Activated T-cell treated with anti-CD3 and anti-CD28 coated beads, Interleukin-2, amount 50 U/mL, for 48 hours (primary cell): ENCODE results near the gene CRB2.

Source experiments
- DNase-seq, 2 experiments: peaks; one replicate each; pipeline ENCODE4 v3.0.0-alpha.2; 2020

CRB2 gene

DNA sequence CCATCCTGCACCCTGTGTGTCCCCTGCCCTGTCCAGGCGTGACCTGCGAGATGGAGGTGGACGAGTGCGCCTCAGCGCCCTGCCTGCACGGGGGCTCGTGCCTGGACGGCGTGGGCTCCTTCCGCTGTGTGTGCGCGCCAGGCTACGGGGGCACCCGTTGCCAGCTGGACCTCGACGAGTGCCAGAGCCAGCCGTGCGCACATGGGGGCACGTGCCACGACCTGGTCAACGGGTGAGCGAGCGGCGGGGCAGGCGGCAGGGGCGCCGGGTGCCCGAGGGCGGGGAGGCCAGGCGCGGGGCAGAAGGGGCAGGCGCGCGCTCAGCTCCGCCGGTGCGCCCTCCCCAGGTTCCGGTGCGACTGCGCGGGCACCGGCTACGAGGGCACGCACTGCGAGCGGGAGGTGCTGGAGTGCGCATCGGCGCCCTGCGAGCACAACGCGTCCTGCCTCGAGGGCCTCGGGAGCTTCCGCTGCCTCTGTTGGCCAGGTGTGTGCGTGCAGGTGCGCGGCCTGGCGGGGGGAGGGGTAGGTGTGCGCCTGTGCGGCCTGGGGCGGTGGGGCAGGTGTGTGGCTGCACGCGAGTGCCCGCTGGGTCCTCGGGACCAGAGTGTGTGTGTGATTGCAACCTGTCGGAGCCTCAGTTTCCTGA, 10.0 kb downstream of the CRB2 start:
- no peak for DNase-seq

DNA sequence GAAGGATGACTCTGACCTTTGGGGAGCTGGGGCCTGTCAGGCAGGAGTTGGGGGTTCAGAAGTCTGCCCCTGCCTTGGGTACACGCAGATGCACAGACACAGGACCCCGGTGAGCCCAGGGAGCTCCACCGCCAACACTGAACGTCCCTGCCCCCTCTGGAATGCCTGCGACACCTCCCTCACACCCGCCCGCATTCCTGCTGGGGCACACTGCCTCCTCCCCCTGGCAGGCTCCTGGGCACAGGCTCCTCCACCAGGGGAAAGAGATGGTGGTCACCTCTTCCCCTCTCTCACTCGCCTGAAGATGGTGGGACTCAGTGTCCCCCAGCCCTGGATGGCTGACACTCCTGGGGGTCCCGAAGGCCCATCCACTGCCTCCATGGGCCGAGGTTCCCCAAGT, 12.0 kb downstream of the CRB2 start:
- DNase-seq: no peak

DNA sequence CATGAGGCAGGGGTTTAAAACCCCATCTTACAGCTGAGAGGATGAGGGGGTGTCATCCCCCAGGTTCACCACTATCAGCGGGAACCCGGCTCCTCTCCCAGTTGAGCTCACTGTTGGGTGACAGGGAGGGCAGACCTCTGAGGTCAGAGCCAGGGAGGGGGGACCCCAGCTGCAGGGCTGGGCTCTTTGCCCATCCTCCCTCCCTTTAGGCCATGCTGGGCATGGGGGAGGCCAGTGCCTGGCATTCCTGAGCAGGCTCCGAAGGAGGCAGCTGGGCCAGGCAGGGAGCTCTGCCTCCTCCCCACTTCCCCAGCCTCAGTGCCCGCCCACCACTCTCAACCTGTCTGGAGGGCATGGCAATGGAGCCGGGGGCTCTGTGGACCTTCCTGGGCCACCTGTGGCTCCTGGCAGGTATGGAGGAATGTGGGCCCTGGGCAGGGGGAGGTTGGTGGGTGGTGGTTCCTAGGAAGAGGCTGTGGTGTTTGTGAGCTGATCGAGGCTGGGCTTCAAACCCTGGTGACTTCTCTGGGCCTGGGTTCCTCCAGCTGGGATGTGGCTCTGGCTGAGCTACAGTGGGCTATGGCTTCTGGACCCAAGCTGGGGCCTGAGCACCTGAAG, 12.6 kb downstream of the CRB2 start:
- no peak for DNase-seq

DNA sequence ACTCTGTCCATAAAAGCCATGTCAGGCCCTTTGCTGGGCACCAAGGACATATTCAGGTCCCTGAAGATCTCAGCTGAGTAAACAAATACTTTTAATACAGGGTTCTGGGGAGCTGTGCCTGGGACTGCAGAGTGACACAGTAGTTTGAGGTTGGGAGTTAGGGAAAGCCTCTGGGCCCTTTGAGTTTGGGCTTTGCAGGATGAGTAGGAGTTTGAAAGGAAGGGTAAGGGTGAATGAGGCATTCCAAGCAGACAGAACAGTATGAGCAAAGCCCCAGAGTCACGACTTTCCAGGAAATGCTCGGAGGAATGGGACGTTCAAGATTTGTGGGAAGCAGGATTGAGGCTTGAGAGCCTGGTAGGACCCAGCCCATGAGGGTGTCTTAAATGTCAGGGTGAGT, 13.3 kb downstream of the CRB2 start:
- DNase-seq: no peak

DNA sequence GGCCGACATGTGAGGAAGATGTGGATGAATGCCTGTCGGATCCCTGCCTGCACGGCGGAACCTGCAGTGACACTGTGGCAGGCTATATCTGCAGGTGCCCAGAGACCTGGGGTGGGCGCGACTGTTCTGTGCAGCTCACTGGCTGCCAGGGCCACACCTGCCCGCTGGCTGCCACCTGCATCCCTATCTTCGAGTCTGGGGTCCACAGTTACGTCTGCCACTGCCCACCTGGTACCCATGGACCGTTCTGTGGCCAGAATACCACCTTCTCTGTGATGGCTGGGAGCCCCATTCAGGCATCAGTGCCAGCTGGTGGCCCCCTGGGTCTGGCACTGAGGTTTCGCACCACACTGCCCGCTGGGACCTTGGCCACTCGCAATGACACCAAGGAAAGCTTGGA, 14.1 kb downstream of the CRB2 start:
- DNase-seq: no peak

DNA sequence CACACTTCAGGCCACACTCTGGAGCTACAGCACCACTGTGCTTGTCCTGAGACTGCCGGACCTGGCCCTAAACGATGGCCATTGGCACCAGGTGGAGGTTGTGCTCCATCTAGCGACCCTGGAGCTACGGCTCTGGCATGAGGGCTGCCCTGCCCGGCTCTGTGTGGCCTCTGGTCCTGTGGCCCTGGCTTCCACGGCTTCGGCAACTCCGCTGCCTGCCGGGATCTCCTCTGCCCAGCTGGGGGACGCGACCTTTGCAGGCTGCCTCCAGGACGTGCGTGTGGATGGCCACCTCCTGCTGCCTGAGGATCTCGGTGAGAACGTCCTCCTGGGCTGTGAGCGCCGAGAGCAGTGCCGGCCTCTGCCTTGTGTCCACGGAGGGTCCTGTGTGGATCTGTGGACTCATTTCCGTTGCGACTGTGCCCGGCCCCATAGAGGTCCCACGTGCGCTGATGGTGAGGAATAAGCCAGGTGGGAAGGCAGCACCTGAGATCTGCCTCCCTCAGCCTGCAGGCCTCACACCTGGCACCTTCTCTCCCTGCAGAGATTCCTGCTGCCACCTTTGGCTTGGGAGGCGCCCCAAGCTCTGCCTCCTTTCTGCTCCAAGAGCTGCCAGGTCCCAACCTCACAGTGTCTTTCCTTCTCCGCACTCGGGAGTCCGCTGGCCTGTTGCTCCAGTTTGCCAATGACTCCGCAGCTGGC, 14.7 kb downstream of the CRB2 start:
- no peak for DNase-seq

DNA sequence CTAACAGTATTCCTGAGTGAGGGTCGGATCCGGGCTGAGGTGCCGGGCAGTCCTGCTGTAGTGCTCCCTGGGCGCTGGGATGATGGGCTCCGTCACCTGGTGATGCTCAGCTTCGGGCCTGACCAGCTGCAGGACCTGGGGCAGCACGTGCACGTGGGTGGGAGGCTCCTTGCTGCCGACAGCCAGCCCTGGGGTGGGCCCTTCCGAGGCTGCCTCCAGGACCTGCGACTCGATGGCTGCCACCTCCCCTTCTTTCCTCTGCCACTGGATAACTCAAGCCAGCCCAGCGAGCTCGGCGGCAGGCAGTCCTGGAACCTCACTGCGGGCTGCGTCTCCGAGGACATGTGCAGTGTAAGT, 15.2 kb downstream of the CRB2 start:
- no peak for DNase-seq

DNA sequence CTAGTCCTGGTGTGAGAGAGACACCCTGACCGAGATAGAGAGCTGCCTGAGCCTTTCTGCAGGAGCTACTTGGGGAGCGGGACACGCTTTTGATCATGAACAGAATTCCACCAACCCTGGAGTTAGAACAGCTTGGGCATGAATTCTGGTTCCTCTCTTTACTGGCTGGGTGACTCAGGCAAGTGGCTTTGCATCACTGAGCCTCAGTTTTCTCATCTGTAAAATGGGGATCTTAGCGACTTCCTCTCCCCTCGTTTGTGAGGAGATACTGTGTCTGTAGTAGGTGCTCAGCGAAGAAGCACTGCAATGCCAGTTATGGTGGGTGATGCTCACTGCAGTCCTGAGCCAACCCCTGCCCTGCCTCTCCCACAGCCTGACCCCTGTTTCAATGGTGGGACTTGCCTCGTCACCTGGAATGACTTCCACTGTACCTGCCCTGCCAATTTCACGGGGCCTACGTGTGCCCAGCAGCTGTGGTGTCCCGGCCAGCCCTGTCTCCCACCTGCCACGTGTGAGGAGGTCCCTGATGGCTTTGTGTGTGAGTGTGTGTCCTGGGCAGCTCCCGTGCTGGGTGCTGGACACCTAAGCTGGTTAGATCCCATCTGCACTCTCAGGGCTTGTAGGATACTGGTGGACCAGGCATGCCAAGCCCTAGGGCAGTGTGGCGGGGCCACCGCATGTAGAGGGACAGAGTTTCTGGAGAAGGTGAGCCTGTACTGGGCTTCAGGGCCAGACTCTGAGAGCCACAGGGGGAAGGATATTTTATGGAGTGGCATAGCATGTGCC, 16.0 kb downstream of the CRB2 start:
- no peak for DNase-seq

DNA sequence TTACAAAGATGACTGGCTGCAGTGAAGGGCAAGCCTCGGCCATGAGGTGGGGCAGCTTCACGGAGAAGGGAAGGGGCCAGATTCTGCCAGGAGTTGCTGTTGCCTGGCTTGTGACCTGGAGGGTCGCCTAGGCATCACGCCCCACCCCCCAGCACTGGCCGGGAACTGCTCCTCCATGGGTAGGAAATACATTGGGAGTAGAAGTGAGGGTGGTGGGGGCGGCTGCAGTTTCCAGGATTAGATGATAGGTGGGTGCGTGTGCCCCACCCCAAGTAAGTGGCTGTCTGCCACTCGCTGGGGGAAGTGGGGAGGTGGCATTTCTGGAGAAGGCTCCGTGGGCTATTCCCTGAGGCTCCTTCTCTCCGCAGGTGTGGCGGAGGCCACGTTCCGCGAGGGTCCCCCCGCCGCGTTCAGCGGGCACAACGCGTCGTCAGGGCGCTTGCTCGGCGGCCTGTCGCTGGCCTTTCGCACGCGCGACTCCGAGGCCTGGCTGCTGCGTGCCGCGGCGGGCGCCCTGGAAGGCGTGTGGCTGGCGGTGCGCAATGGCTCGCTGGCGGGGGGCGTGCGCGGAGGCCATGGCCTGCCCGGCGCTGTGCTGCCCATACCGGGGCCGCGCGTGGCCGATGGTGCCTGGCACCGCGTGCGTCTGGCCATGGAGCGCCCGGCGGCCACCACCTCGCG, 16.9 kb downstream of the CRB2 start:
- no peak for DNase-seq

DNA sequence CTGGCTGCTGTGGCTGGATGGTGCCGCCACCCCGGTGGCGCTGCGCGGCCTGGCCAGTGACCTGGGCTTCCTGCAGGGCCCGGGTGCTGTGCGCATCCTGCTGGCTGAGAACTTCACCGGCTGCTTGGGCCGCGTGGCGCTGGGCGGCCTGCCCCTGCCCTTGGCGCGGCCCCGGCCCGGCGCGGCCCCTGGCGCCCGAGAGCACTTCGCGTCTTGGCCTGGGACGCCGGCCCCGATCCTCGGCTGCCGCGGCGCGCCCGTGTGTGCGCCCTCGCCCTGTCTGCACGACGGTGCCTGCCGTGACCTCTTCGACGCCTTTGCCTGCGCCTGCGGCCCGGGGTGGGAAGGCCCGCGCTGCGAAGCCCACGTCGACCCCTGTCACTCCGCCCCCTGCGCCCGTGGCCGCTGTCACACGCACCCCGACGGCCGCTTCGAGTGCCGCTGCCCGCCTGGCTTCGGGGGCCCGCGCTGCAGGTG, 17.5 kb downstream of the CRB2 start:
- no peak for DNase-seq

DNA sequence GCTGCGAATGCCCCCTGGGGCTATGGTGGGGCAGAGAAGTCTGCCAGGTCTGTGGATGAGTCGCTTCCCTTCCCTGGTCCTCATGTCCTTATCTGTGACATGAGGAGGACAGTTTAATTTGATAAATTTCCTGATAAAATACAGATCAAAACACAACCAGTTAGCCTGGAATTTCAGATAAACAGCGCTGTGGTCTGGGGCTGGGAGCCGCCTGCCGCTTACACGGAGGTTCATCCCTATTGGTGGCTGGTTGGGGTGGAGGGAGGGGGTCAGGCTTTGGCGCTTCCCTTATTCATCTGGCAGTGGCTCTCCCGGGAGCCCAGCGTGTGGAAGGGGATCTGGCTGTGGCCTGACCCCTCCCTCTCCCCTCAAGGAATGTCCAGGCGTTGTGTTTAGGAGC, 17.9 kb downstream of the CRB2 start:
- no peak for DNase-seq

DNA sequence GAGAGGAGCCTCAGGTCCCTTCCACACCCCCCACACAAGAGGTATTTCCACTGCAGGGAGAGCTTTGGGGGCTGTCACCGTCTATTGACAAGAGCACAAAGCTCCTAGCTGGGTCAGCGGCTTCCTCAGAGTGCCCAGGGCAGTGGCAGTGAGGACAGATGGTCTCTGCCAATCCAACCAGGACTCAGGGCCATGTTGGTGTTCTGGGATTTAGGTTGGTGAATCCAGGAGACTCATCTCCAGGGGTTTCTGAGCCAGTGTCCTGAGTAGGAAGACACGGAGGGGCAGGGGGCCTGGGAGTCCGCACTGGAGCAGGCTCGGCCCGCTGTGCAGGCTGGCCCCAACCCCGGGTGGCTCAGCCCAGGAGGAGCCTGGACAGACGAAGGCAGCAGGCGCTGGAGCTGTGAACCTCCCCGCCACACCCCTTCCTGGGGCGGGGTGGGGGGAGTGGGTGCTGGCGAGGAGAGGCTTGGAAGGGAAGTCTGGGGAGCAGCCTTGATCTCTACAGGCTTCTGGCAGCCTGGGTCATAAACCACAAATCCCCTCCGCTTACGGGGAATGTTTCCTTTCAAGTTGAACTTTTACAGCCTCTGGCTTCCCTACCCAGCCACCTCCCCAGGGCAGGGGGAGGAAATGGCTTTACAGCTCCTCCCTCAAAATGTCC, 19.6 kb downstream of the CRB2 start:
- no peak for DNase-seq

DNA sequence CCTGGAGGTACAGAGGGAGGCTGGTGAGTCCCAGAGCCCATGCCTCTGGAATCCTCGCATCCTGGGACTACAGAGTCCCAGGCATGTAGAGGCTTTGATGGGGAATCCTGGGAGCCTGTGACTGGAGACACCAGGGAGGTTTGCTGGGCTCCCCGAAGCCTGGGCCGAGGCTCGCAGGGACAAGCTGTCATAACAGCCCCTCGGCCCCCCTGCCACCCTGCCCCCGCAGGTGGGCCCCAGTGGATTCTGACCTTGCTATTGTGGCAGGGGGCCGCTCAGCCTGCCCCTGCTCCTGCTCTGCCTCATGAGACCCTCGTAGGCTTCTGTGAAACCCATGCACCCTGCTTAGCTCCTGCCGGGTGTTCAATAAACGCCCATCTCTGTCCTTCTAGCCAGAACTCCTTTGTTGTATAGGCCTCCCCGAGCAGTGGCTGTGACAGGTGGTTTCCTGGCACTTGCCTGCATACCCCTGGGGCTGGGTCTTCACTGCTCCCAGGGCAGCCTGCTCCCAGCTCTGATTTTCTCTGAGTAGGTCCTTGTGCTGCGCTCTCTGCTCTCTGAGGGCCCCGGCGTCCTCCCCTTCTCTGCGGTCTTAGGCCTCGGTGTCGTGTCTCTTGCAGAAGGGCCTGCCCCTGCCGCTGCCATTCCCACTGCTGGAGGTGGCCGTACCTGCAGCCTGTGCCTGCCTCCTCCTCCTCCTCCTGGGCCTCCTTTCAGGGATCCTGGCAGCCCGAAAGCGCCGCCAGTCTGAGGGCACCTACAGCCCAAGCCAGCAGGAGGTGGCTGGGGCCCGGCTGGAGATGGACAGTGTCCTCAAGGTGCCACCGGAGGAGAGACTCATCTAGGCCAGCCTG, 20.4 kb downstream of the CRB2 start:
- DNase-seq: no peak

DNA sequence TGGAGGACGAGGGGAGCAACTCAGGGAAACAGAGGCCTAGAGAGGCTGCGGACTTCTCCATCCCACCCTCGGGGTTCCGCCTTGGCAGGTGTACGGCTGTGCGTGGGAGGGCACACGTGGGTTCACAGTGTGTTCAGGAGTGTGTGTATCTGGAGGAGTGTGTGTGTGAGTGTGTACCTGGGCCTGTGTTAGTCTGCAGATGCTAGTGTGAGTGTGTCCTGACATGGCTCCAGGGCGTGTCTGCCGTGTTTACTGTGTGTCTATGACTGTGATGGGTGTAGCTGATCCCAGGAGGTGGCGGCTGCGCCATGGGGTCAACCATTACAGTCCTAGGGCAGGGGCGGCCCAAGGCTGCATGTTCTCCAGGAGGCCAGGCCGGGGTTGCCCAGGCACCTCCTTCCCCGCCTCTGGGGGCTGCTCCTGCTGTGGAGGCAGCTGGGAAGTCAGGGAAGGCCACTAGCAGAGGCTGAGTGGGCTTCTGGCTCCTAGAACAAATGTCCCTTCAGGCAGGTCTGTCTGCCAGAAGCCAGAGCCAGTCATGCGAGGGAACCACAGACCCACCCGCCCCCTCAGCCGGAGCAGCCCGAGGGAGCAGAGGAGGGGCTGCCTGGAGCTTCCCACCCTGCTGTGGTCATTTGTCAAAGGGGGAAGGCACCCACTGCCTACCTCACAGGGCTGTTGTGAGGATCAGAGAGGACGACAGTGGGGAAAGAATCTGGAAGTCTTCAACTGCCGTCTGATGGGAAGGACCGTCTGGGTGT, 21.4 kb downstream of the CRB2 start:
- no peak for DNase-seq

DNA sequence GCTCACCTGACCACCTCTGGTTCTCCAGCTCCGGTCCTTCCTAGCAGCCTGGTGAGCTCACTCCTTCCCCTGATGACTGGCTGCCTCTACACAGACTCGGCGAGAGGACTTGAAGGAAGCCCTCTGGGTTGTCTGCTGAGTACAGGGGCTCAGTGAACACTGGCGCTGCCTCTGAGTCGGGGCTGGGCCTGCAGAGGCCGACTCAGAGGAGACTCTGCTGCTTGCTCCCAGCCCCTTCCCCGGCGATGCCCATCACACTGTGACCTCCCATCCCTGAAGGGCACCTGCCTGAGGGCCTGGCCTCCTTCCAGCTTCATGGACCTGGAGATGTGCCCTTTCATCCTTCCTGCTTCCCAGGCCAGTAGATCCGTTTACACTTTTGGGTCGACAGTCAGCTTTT, 22.0 kb downstream of the CRB2 start:
- DNase-seq: no peak

DNA sequence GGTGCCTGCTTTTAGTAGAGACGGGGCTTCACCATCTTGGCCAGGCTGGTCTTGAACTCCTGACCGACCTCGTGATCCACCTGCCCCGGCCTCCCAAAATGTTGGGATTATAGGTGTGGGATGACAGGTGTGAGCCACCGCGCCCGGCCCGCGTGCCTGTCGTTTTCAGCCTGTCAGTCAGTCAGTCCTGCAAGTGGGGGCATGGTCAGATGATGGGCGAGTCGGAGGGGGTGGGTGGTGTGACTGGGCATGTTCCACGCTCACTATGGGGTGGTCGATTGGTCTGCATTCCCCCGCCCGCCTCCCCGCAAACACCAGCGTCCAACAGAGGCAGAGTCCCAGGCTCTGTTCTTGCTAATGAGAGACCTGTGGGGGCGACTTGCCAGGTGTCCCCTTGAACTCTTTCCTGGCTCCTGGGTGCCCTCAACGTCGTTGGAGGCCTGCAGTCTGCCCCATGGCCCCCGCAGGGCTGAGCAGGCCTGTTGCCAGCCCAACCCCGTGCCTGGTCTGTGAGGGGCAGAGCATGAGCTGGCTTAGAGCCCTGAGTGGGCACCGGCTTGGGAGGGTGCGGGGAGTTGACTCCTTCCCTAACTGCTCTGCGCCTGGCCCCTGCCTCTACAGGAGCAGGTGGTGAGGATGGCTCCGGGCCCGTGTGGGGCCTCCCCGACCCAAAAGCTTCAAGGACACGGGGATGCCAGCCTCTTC, 23.1 kb downstream of the CRB2 start:
- DNase-seq: no peak

DNA sequence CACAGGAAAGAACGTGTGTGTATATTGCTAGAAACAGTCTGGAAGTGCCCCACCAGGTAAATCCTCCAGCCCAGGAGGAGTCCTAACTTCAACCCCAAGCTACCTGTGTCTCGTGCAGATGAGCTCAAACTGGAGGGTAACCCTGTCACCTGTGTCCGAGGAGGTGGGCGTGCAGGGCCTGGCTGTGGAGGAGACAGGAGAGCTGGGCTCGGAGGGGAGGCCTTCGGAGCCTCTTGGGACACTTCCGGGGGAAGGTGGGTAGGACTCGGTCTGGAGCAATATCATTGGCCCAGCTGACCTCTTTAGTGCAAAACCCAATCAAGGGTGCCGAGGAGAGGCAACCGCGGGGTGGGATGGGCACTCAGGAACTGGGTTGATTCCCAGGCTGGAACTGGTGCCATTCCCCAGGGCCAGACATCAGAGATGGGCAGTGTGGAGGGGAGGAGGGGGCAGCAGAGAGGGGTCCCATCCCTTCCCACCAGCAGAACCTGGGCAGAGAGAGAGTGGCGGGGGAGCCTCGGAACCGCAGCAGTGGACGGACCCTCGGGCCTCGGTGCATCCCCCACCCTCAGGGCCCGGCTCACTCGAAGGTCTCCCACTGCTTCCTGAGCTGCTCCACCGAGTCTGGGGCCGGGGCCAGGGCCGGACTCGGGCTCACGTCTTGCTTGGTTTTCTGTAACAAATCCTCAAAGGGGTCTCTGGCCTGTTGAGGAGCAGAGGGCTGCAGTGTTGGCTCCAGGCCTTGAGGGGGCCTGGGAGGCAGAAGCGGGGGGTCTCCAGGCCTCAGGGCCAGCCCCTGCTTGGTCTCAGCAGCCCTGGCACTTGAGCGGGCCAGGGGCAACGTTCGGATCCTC, 25.1 kb downstream of the CRB2 start:
- no peak for DNase-seq

DNA sequence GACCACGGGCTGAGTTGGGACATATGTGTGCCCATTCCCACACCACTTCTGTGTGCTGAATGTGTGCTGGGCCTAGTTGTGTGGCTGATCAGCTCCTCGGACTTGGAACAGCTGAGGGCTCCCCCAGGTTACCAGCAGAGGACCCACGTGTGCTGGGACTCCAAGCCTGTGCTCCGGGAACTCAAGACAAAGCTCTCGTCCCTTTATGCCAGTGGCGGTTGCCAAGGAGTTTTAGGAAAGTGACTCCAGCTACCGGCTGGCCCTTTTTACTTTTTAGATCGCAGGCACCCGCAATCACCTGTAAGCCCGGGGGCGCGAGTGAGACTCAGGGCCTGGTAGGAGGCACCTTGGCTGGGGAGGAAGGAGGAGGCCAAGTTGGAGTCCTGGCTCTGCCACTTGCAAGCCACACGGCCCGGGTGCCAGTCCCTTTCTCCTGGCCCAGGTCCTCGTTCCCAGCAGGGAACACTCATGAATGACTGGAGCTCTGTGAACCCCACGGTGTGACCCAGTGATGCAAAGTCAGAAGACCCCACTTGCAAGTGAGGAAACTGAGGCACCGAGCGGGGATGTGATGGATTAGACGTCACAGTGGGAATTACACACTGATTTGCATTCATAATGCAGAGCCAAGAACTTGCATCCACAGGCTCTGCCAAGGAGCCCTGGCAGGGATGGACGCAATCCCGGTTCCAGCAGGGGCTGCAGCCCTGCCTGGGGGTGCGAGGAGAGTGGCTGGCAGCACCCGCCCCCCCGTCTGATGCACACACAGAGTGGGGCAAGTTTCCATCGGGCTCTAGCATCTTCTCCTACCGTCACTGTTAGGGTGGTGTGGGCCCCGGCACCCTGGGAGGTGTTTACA, 26.9 kb downstream of the CRB2 start:
- no peak for DNase-seq
